ENCODE data around the gene RANBP3.
"Not testable (repeated sequence)": the region's sequence is repeated elsewhere in the genome, so short reads cannot be mapped to it uniquely, and the experiment has no call there.

The RANBP3 gene

GRCh38 chr19:5883157-5883873 lies 94.6 kb downstream of the RANBP3 start:
- DNase-seq (ENCODE audit: low spot score) = not testable (repeated sequence)

DNA sequence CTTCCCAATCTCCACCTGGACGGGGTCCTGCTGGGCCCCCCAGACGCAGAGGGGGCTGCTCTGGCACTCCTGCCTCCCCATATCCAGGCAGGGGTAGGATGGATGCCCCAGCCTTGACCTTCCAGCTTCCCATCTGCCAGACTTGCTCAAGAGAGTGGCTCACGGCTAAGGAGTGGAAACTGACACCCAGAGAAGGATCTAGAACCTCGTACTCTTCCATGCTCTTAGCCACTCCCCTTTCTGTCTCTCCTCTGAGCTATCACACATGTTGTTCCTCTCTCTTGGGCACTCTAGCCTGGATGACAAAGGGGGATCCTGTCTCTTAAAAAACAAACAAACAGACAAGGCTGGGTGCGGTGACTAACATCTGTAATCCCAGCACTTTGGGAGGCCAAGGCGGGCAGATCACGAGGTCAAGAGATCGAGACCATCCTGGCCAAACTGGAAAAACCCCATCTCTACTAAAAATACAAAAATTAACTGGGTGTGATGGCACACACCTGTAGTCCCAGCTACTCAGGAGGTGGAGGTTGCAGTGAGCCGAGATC lies 95.4 kb downstream of the RANBP3 start:
- DNase-seq (ENCODE audit: low spot score) = no peak

GRCh38 chr19:5881543-5882299 lies 96.2 kb downstream of the RANBP3 start:
- DNase-seq (ENCODE audit: low spot score) = no peak

DNA sequence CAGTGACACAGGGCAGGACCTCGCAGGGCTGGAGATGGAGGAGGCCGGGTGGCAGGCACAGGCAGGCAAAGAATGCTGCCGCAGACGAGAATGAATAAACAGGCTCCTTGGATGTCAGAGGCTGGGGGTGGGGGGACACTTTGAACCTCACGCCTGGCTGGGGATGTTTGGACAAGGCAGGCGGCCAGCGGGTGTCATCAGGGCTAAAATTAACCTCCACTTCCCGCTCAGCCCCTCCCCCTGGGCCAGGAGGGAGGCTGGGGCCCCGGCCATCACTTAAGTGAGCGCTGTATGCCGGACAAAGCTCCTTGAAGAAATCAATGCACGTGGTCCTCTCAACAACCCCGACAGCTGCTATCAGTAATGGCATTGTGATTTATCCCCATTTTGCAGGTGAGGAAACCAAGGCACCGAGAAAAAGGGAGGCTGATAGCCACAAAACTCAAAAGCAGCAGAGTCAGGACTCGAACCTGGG lies 97.3 kb downstream of the RANBP3 start:
- DNase-seq (ENCODE audit: low spot score) = peak; percentile 42

DNA sequence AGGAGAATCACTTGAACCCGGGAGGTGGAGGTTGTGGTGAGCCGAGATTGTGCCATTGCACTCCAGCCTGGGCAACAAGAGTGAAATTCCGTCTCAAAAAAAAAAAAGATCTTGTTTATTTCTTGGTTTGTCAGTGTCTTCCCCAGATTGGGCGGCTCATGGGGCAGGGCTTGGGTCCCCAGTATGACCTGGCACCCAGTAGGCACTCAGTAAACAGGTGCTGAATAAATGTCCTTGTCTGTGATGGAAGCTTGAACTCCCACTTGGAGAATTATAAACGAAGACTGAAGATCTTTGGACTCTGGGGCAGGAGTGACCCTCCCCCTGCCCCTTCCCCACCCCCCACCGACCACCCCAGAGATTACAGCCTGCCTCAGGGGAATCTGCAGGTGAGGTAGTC lies 97.7 kb downstream of the RANBP3 start:
- DNase-seq (ENCODE audit: low spot score) = no peak

DNA sequence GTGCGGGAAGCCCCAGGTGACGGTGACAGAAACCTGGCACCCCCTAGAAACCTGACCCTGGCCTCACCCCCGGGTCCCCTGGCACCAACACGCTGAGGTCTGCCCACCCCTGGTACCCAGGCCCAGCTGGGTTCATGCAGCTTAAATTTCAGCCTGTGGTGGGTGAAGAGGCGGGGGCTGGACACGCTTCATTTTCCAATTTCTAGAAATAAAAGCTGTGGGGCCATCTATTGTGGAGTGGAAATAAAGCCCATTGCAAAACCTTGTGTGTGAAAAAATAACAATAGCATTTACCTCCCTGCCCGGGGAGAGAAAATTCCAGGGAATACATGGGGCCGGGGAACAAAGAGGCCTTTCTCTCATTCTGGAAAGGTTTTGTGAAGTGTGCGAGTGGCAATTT lies 100.1 kb downstream of the RANBP3 start:
- DNase-seq (ENCODE audit: low spot score) = peak; percentile 46

GRCh38 chr19:5877427-5877826 lies 100.5 kb downstream of the RANBP3 start:
- peak; percentile 39 for DNase-seq (ENCODE audit: low spot score)

DNA sequence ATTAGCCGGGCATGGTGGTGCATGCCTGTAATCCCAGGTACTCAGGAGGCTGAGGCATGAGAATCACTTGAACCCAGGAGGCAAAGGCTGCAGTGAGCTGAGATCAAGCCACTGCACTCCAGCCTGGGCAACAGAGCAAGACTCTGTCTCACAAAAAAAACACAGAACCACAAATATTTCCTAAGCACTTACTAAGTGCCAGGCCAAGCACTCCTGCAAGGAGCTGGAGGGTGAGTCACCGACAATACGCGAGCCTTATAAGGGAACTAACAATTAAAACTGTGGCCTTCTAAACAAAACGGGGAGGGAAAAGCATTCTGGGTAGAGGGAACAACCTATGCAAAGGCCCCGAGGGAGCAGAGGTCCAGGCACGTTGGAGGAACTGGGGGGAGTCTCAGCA lies 103.4 kb downstream of the RANBP3 start:
- DNase-seq (ENCODE audit: low spot score) = not testable (repeated sequence)

GRCh38 chr19:5873617-5874199 lies 104.2 kb downstream of the RANBP3 start:
- DNase-seq (ENCODE audit: low spot score) = no peak

DNA sequence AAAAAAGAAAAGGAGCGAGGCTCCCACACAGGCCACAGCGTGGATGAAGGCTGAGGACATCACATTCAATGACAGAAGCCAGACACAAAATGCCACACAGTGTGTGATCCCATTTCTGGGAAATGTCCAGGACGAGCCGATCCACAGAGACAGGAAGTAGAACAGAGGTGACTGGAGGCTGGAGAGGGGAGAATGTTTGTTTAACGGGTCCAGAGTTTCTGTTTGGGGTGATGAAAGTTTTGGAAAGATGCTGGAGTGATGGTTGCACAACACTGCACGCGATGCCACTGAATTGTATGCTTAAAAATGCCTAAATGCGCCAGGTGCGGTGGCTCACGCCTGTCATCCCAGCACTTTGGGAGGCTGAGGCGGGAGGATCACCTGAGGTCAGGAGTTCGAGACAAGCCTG lies 107.0 kb downstream of the RANBP3 start:
- no peak for DNase-seq (ENCODE audit: low spot score)

DNA sequence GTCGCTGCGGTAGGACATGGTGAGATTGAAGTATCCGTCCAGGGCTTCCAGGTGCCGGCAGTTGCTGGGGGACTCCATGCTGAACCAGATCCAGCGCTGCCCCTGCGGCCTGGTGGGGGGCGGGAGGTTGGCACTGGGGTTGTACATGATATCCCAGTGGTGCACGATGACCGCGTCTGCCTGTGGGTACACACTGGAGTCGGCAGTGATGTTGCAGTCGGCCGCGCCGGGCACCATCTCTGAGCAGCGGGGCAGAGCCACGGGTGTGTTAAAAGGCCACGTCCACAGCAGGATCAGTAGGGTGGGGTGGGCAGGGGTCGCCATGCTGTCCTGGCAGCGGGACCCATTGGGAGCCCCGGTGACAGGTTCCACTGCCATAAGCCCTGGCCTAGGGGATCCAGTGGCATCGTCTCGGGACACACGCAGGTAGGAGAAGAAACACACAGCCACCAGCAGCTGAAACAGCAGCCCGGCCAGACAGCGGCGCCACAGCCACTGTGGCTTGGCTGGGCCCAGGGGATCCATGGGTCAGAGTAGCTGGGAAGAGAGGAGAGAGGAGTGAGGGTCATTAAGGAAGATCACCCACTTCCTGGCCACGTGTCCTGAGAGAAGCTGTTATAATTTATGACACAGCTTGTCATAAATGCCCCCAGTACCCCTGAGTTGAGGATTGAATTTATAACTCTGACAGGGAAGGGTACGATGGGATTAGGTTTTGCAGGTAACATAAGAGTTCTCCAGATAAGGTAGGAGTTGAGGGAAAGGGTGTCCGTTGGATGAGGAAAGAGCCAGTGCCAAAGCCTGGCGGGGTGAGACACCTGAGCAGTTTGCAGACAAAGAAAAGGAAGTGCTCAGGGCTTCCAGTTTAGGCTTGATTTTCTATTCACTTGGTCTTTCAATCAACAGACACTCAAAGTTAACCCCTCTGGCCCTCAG lies 110.5 kb downstream of the RANBP3 start:
- DNase-seq (ENCODE audit: low spot score) = no peak

Measured in ecto neural progenitor cell (in vitro differentiated cells).